Liver (tissue), 9 donors: ENCODE results near the gene DUSP8. TPM values are rescaled to one million over a fixed set of nuclear protein-coding genes. Genes with fewer than 3 reads are reported as not detected.

ENCODE experiments used
- DNase-seq: peaks from one replicate; pipeline ENCODE4 v3.0.0-alpha.2; 2017; ENCODE audit warnings: low spot score
- H3K27ac ChIP-seq, 2 donors: one replicate each; pipeline ENCODE4 v1.7.0; 2013; ENCODE audit warnings: inconsistent platforms in 2 of 2, low read length in 2 of 2, control low read depth in 1 of 2, low read depth in 1 of 2, mild to moderate bottlenecking in 1 of 2
- H3K27me3 ChIP-seq, 4 donors: one replicate each; pipeline versions ENCODE4 v1.6.1 to v1.7.0; 2013; ENCODE audit warnings: low read length in 3 of 4, inconsistent platforms in 1 of 4, mild to moderate bottlenecking in 1 of 4, moderate library complexity in 1 of 4; ENCODE audit not compliant: control insufficient read depth in 4 of 4, insufficient read depth in 4 of 4
- H3K36me3 ChIP-seq, 4 donors: one replicate each; pipeline versions ENCODE4 v1.6.1 to v1.7.0; 2013; ENCODE audit warnings: low read length in 3 of 4, mild to moderate bottlenecking in 3 of 4, low read depth in 1 of 4, moderate library complexity in 1 of 4; ENCODE audit not compliant: control insufficient read depth in 4 of 4, insufficient read depth in 3 of 4
- H3K4me1 ChIP-seq, 4 donors: one replicate each; pipeline versions ENCODE4 v1.6.1 to v1.7.0; 2013; ENCODE audit warnings: low read length in 3 of 4, mild to moderate bottlenecking in 3 of 4, moderate library complexity in 1 of 4; ENCODE audit not compliant: control insufficient read depth in 4 of 4, insufficient read depth in 4 of 4
- H3K4me3 ChIP-seq, 3 donors: one replicate each; pipeline versions ENCODE4 v1.6.1 to v1.7.0; 2013; ENCODE audit warnings: low read length in 3 of 3, control low read depth in 1 of 3, low read depth in 1 of 3, mild to moderate bottlenecking in 1 of 3
- H3K9ac ChIP-seq, 2 donors: one replicate each; pipeline ENCODE4 v1.7.0; 2013; ENCODE audit warnings: low read length in 2 of 2, mild to moderate bottlenecking in 2 of 2, moderate library complexity in 2 of 2, control low read depth in 1 of 2, low read depth in 1 of 2
- H3K9me3 ChIP-seq, 4 donors: one replicate each; pipeline versions ENCODE4 v1.6.1 to v1.7.0; 2013; ENCODE audit warnings: low read length in 3 of 4; ENCODE audit not compliant: control insufficient read depth in 4 of 4
- GABPA ChIP-seq, 2 donors: IDR thresholded peaks in 1 of 2; conservative IDR thresholded peaks in 1 of 2; 2 replicates each; pipeline ENCODE4 v1.6.1; 2016; ENCODE audit warnings: antibody characterized with exemption in 2 of 2, mild to moderate bottlenecking in 1 of 2, moderate library complexity in 1 of 2
- NR2F2 ChIP-seq: IDR thresholded peaks from 2 replicates; pipeline ENCODE4 v1.6.1; 2016; ENCODE audit warnings: antibody characterized with exemption
- RAD21 ChIP-seq, 2 donors: IDR thresholded peaks; 2 replicates each; pipeline ENCODE4 v1.6.1; 2016; ENCODE audit warnings: antibody characterized with exemption in 2 of 2, mild to moderate bottlenecking in 2 of 2
- TAF1 ChIP-seq: conservative IDR thresholded peaks from 2 replicates; pipeline ENCODE4 v1.6.1; 2016; ENCODE audit warnings: antibody characterized with exemption, mild to moderate bottlenecking
- YY1 ChIP-seq: IDR thresholded peaks from 2 replicates; pipeline ENCODE4 v1.6.1; 2016; ENCODE audit warnings: antibody characterized with exemption, mild to moderate bottlenecking
- WGBS: extraction: QIAGEN DNeasy Blood & Tissue Kit; methylation state at CpG from one replicate; pipeline ENCODE4 v1.1.7; 2013; 5-methylcytosine and 5-hydroxymethylcytosine counted together
- polyA plus RNA-seq, 2 donors: library from polyadenylated mRNA; stranded (reverse) in 1 of 2; unstranded in 1 of 2; fragments of 200-250 nt in 1 of 2; fragments of >200 nt in 1 of 2; fragmentation: Nextera tagmentation in 1 of 2; extraction: Ambion mirVana in 1 of 2; gene quantifications; one replicate each; pipeline versions ENCODE4 v1.2.1 to v1.2.3, GENCODE V29; 2013 to 2015
- total RNA-seq, 2 donors: library from RNA; depleted of rRNA; stranded (reverse); fragments of >200 nt; gene quantifications; one replicate each; pipeline ENCODE4 v1.2.3, GENCODE V29; 2014
- TF ChIP-seq, protein P1 (sequence below): IDR thresholded peaks from 2 replicates; pipeline ENCODE4 v1.6.1; 2016; ENCODE audit warnings: antibody characterized with exemption, mild to moderate bottlenecking
- TF ChIP-seq, protein P2 (sequence below): fragments of 150-350 bp; IDR thresholded peaks from 2 replicates; pipeline ENCODE4 v1.5.1; 2017; ENCODE audit warnings: improper control_type of control experiment, low read depth, low read length; ENCODE audit not compliant: missing input control
- TF ChIP-seq, protein P3 (sequence below): IDR thresholded peaks from 2 replicates; pipeline ENCODE4 v1.6.1; 2016; ENCODE audit warnings: antibody characterized with exemption
- donor health status: healthy.
- donor health status: healthy.
- donor health status: healthy.
- donor health status: healthy.
- donor health status: healthy.

DUSP8 gene
- total and polyA plus RNA-seq, 4 donors: 0.06 to 0.33 (median 0.21) TPM

DNA sequence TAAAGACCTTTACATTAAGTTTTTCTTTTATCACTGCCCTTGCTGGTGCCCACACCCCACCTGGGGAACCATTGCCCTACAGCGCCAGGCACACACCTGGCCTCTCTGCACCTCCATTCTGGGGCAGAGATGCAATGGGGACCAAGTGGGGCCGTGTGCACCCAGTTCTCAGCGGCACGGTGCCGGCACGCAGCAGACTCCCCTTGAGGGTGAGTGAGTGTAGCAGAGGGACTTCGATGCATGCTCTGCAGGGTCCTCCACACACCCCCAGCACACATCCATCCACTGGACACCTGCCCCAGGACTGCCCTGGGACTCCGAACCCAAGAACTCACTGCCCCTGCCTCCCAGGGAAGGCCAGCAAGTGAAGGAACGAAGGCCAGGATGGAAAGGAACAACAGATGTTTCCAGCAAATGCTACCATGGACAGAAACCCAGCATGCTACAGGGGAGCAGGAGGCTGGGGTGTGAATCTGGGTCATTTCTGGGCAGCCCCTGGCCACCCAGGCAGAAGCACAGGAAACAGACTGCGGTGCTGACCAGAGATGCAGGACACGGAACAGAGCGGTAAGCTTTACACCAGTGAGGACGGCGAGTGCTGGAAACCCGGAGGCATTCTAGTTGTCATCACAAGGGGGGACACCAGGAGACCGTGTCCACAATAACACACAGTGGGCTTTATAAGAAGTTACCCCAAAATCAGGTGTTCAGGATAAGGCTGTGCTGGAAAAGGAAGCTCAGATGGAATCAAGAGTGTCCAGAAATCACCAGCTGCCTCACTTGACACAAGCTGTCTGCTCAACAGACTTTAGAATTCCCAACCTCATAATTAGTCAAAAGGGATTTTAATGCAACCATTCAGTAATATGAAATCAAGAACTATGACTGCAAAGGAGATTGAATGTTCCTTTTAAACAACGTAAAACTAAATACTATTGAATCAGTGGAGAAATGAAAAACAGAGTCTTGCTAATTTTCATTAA, 52.8 kb downstream of the DUSP8 start:
- TF ChIP-seq, protein P1, sequence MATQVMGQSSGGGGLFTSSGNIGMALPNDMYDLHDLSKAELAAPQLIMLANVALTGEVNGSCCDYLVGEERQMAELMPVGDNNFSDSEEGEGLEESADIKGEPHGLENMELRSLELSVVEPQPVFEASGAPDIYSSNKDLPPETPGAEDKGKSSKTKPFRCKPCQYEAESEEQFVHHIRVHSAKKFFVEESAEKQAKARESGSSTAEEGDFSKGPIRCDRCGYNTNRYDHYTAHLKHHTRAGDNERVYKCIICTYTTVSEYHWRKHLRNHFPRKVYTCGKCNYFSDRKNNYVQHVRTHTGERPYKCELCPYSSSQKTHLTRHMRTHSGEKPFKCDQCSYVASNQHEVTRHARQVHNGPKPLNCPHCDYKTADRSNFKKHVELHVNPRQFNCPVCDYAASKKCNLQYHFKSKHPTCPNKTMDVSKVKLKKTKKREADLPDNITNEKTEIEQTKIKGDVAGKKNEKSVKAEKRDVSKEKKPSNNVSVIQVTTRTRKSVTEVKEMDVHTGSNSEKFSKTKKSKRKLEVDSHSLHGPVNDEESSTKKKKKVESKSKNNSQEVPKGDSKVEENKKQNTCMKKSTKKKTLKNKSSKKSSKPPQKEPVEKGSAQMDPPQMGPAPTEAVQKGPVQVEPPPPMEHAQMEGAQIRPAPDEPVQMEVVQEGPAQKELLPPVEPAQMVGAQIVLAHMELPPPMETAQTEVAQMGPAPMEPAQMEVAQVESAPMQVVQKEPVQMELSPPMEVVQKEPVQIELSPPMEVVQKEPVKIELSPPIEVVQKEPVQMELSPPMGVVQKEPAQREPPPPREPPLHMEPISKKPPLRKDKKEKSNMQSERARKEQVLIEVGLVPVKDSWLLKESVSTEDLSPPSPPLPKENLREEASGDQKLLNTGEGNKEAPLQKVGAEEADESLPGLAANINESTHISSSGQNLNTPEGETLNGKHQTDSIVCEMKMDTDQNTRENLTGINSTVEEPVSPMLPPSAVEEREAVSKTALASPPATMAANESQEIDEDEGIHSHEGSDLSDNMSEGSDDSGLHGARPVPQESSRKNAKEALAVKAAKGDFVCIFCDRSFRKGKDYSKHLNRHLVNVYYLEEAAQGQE: no peak
- TF ChIP-seq GABPA (IDR thresholded peaks at IDR 0.05 in 1 of 2, conservative IDR thresholded peaks at IDR 0.05 in 1 of 2) (no peak), YY1 (no peak), RAD21 (IDR thresholded peaks at IDR 0.05) (no peak), TAF1 (no peak), NR2F2 (no peak)
- TF ChIP-seq, protein P2, sequence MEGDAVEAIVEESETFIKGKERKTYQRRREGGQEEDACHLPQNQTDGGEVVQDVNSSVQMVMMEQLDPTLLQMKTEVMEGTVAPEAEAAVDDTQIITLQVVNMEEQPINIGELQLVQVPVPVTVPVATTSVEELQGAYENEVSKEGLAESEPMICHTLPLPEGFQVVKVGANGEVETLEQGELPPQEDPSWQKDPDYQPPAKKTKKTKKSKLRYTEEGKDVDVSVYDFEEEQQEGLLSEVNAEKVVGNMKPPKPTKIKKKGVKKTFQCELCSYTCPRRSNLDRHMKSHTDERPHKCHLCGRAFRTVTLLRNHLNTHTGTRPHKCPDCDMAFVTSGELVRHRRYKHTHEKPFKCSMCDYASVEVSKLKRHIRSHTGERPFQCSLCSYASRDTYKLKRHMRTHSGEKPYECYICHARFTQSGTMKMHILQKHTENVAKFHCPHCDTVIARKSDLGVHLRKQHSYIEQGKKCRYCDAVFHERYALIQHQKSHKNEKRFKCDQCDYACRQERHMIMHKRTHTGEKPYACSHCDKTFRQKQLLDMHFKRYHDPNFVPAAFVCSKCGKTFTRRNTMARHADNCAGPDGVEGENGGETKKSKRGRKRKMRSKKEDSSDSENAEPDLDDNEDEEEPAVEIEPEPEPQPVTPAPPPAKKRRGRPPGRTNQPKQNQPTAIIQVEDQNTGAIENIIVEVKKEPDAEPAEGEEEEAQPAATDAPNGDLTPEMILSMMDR: no peak
- TF ChIP-seq, protein P3, sequence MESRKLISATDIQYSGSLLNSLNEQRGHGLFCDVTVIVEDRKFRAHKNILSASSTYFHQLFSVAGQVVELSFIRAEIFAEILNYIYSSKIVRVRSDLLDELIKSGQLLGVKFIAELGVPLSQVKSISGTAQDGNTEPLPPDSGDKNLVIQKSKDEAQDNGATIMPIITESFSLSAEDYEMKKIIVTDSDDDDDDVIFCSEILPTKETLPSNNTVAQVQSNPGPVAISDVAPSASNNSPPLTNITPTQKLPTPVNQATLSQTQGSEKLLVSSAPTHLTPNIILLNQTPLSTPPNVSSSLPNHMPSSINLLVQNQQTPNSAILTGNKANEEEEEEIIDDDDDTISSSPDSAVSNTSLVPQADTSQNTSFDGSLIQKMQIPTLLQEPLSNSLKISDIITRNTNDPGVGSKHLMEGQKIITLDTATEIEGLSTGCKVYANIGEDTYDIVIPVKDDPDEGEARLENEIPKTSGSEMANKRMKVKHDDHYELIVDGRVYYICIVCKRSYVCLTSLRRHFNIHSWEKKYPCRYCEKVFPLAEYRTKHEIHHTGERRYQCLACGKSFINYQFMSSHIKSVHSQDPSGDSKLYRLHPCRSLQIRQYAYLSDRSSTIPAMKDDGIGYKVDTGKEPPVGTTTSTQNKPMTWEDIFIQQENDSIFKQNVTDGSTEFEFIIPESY: no peak
- Histone ChIP-seq H3K4me3 (no peak overlapping the region), H3K4me1 (peaks cover 2 to 15% (median 7%) of the 10 kb centered on the region in 4 donors), H3K27ac (no peak overlapping the region), H3K9ac (no peak overlapping the region), H3K9me3 (no peaks in the 10 kb centered on the region), H3K27me3 (no peaks in the 10 kb centered on the region), H3K36me3 (no peaks in the 10 kb centered on the region)
- DNase-seq: no peak
- 95% methylated on average over 17 of the region's 17 CpGs for WGBS

DNA sequence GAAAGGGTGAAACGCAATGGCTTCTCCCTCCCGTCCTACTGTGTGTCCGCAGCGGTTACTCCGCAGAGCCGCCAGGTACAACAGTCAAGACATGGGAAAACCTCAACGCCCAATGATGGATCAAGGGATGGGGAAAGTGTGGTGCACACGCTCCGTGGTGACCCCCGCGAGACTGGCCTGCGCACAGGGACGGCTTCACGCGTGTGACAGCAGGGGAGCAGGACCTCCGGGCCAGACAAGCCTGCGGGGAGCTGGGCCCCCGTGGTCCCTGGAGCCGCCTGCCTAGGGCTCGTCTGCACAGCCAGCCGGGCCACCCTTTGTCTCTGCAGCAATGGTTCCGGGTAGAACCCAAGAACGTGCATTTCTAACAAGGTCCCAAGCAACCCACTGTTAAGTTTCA, 53.8 kb downstream of the DUSP8 start:
- Histone ChIP-seq H3K36me3 (no peaks in the 10 kb centered on the region), H3K4me1 (peaks cover 2 to 17% (median 7%) of the 10 kb centered on the region in 4 donors), H3K27me3 (no peaks in the 10 kb centered on the region), H3K27ac (no peak overlapping the region), H3K4me3 (no peak overlapping the region), H3K9ac (no peak overlapping the region), H3K9me3 (no peaks in the 10 kb centered on the region)
- no peak for TF ChIP-seq YY1
- DNase-seq: no peak
- 96% methylated on average over 23 of the region's 23 CpGs for WGBS
